WI38 (cell line): ENCODE data around the gene PPP1R2.
A peak's percentile ranks its signal among the peaks of the same experiment; 100 is the strongest.

ENCODE experiments used
- H3K4me3 ChIP-seq: 2 replicates; pipeline ENCODE4 v1.5.1; 2011; ENCODE audit warnings: low read depth, mild to moderate bottlenecking, control low read depth, low read length
- TF ChIP-seq, protein P1 (sequence below): IDR thresholded peaks from 2 replicates; pipeline ENCODE4 v1.5.1; 2012; ENCODE audit warnings: low read depth, mild to moderate bottlenecking, control low read depth, low read length

The PPP1R2 gene

DNA sequence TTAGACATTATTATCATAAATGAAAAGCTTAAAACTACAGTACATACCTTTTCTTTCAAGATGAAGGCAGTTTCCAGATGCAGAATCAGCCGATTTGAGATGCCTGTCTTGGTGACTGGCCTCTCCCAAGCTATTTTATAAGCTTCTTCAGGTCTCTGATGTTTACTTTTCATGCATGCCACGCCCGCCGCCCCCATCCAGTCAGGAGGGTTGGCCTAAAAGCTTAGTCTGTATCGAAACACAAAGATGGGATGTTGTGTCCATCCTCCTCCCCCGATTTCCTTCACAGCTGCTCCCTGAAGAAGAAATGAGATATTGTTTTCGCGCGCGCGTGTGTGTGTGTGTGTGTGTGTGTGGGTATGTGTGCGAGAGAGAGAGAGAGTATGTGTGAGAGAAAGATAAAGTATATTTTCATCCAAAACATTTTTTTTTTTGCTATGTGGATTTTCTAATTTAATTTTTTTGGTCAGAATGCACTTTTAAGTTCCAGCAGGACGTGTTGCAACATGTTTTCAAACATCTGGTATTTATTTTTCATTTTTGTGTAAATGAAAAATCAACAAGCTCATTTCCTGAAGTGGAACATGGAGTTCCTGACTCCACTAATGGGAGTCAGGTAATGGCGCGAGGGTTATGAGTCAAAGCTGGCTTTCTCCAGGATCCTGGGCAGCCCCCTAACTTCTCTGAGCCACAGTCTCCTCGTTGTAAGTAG, 40.9 kb upstream of the PPP1R2 start, which contains the start of gene APOD:
Gene APOD (minus strand): TSS at position 110 of the 712 bp plus-strand sequence. CDS start 4,479 bp downstream, outside the sequence.
- TF ChIP-seq, protein P1, sequence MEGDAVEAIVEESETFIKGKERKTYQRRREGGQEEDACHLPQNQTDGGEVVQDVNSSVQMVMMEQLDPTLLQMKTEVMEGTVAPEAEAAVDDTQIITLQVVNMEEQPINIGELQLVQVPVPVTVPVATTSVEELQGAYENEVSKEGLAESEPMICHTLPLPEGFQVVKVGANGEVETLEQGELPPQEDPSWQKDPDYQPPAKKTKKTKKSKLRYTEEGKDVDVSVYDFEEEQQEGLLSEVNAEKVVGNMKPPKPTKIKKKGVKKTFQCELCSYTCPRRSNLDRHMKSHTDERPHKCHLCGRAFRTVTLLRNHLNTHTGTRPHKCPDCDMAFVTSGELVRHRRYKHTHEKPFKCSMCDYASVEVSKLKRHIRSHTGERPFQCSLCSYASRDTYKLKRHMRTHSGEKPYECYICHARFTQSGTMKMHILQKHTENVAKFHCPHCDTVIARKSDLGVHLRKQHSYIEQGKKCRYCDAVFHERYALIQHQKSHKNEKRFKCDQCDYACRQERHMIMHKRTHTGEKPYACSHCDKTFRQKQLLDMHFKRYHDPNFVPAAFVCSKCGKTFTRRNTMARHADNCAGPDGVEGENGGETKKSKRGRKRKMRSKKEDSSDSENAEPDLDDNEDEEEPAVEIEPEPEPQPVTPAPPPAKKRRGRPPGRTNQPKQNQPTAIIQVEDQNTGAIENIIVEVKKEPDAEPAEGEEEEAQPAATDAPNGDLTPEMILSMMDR = no peak
- H3K4me3 ChIP-seq = no peak within 1 kb of the TSS

DNA sequence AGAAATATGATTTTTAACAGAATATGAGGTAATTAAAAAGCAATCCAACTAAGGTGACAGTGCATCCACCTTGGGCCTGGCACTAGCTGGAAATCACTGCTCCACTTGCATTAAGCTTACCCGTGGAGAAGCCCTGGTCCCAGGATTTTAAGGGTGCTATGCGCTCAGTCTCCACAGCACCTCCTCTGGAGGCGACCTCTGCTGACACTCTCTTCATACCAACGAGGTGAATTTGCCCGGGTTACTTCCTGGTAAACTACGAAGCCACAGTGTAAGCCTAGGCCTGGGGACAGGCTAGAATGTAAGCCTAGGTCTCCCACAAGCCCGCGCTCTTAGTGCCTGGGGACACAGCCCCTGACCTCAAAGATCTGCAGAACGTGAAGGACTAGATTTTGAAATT, 39.8 kb upstream of the PPP1R2 start:
- H3K4me3 ChIP-seq = no peak overlapping the region

DNA sequence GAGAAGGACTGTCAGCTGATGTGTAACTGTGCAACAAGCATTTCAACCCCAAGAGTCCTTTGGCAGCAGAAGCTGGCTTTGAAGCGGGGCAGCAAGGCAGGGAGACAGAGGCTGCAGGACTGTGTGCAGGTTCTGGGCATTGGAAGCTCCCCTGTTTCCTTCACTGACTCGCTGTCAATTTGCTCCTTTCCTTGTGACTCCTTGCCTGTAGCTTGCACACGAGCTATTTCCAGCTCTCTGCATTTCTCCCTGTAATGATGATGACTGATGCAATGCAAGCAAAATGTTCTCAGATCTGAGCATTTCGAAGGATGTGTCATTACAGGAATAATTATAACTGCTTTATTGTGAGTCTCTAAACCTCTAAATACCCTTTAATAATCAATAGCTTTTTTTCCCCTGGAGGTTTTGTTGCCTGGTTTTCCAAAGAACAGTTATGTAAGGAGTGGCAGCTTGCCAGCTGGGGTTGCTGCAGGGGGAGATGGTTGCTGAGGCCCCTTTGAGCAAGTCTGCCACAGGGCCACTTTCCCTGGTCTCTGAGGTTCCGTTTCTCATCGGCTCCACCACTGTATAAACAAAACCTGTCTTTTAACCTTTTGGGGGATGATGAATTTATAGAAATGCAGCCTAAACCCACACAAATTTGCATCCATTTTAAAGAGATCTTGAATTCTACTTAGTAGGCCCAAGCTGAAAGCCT, 37.8 kb upstream of the PPP1R2 start:
- TF ChIP-seq, protein P1 = no peak
- no peak overlapping the region for H3K4me3 ChIP-seq

More for the DNA sequence above, 39.8 kb upstream of the PPP1R2 start:
- TF ChIP-seq, protein P1 = no peak

DNA sequence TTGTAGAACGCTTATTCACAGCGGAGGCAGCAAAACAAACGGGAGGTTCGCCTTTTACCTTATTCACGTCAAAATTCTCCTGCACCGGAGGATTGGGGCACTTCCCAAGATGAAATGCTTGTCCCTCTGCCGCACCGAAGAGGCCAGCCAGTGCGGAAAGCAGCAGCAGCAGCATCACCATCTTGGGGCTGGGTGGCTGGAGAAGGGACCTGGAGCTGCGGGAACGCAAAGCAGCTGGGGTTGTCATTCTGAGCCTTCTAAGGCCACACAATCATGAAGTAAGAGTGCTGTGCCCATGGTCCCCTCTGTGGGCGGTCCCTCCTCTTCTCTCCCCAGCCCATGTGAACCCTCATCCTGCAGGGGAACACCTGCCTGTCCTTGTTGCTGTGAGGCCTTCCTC, 36.2 kb upstream of the PPP1R2 start:
- TF ChIP-seq, protein P1 = no peak
- no peak overlapping the region for H3K4me3 ChIP-seq

DNA sequence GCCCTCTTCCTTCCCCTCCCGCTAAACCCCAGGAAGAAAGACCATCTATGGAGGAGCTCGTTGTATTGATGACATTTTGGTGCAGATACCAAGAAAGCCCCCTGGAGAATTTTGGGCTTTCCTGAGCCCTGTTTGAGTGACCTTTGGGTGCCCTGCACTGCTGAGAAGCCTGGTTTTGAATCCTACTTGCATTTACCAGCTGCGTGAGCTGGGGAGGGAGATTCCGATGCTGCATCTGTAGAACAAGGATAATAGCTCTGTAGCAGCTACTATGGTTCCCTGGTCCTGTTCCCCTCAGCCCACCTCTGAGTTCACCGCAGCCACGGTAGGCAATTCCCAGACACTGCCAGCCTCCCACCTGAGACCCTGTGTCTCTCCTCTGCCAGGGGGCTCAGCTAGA, 35.4 kb upstream of the PPP1R2 start:
- H3K4me3 ChIP-seq = no peak overlapping the region
- TF ChIP-seq, protein P1 = no peak

DNA sequence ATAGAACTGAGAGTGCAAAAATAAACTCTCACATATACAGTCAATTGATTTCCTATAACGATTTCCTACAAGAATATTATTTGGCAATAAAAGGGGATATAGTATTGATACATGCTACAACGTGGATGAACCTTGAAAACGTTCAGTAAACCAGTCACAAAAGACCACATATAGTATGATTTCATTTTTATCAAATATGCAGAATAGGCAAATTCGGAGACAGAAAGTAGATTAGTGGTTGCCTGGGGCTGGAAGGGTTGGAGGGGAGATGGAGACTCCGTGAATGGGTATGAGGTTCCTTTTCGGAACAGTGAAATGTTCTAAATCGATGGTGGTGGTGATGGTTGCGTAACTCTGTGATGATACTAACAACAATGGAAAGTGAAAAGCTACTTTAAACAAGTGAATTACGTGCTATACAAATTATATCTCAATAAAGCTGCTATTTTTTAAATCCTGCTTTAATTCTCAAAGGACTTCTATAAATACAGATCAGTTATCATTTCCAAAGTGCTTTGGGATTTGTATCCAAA, 34.6 kb upstream of the PPP1R2 start:
- TF ChIP-seq, protein P1 = no peak
- peak overlapping the region; percentile 10; the same call in 1 of the 2 replicates for H3K4me3 ChIP-seq
